Renal pelvis (tissue), 12 donors: ENCODE measurements around the gene HSFY2. TPM values are rescaled to one million over a fixed set of nuclear protein-coding genes. Genes with fewer than 3 reads are reported as not detected.
"Not testable (repeated sequence)": the region's sequence is repeated elsewhere in the genome, so short reads cannot be mapped to it uniquely, and the experiment has no call there.

Source experiments
- DNase-seq: peaks from one replicate; pipeline ENCODE4 v3.0.0-alpha.2; 2013
- long read RNA-seq, 16 experiments: transcript quantifications; one replicate each; lab custom pipeline, GENCODE V29; 2026
- polyA plus RNA-seq, 3 donors: library from polyadenylated mRNA; unstranded; fragments of 120-200 nt; gene quantifications; one replicate each; pipeline ENCODE4 v1.2.1, GENCODE V29; 2013; ENCODE audit not compliant: insufficient read length in 3 of 3

The HSFY2 gene, protein sequence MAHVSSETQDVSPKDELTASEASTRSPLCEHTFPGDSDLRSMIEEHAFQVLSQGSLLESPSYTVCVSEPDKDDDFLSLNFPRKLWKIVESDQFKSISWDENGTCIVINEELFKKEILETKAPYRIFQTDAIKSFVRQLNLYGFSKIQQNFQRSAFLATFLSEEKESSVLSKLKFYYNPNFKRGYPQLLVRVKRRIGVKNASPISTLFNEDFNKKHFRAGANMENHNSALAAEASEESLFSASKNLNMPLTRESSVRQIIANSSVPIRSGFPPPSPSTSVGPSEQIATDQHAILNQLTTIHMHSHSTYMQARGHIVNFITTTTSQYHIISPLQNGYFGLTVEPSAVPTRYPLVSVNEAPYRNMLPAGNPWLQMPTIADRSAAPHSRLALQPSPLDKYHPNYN
- polyA plus RNA-seq: under 1 TPM in 2 of 3 donors, not detected in 1; 0.23 to 0.53 TPM
- long read RNA-seq, donor 1: 0 reads
- long read RNA-seq, donor 2, partial matches to known transcripts: 0 of 2 reads
- long read RNA-seq, donor 2, other reads (novel, unspliced or antisense): 0 of 2 reads
- long read RNA-seq, donor 3: 0 reads
- long read RNA-seq, donor 4: 0 reads
- long read RNA-seq, donor 5: 0 reads
- long read RNA-seq, donor 6: 0 reads
- long read RNA-seq, donor 7: 0 reads
- long read RNA-seq, donor 8: 0 reads
- long read RNA-seq, donor 9: 0 reads
- long read RNA-seq, donor 10: 0 reads
- long read RNA-seq, donor 11: 0 reads
- long read RNA-seq, donor 12: 0 reads
- long read RNA-seq, donor 13: 0 reads
- long read RNA-seq, donor 14: 0 reads
- long read RNA-seq, donor 15: 0 reads
- long read RNA-seq, donor 16: 0 reads

DNA sequence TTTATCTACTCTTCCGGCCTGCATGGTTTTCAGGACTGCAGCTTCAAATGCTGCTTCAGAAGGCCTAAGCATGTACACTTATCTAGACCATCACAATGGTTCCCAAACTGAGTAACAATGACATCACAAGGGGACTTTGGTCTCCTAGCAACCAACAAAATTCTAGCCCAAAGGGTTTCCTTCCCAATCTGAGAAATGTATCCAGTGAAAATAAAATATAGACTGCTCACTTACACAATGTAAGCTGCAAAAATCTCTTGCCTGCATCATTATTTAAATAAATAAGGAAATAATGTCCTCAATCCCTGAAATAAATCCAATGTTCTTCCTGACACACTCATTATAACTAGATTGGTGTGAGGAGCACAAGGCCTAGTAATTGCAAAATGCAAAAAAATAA is at the start of gene HSFY2:
Gene HSFY2 (minus strand): TSS at position 101 of the 400 bp plus-strand sequence. CDS start 117 bp downstream, outside the sequence.
- not testable (repeated sequence) for DNase-seq

DNA sequence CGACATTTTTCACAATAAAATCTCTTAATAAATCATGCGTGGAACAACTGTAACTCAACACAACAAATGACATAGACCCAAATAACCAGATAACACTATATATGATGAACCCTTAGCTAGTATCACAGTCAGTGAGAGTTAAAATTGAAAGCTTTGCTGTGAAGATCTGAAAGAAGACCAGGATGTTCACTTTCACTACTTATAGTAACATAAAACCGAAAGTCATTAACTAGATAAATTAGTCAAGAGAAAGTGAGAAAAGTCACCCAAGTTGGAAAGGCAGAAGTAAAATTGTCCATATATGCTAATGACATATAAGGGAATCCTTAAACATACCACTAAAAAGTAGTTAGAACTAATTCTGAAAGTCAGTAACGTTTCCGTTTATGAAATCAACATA is 42.2 kb upstream of the HSFY2 start:
- DNase-seq: not testable (repeated sequence)

DNA sequence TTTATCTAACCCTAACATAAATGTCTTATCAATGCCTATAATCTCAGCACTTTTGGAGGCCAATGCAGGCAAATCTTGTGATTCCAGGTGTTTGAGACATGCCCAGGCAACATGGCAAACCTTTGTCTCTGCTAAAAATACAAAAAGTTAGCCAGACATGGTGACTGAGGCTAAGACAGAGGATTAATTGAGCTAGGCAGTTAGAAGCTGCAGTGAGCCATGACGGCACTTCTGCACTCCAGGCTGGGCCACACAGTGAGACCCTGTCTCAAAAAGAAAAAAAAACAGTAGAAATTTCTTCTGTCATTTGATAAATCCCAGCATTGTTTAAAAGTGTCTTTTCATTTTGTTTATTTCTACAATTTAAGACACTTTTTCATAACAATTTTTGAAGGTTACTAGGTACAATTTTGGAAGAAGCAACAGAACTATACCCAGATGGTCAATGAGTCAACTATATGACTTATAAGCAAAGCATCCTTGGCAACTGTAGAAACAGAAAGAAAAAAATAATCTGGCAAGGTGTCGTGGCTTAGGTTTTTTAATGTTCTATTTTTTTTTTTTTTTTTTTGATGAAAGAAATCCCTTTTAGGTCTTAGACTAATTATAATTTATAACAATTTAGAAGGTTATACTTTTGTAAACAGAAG is 15.3 kb upstream of the HSFY2 start:
- not testable (repeated sequence) for DNase-seq

DNA sequence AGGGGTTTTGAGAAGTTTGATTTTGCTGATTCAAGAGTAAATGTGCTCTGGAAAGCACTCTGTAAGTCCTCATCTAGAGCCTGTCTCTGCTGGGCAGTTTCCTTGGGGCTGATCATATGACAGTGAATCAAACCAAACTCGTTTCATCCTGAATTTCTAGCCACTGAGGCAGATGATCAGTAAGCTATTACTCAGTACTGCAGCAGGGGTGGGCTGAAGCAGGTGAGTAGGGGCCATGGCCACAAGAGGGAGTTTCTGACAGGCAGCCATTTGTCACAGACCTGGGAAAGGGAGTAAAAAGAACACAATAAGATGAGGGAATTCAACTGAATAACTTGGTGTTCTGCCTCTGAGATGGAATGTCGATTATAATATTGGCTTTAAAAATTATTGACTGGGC is 19.5 kb downstream of the HSFY2 start:
- not testable (repeated sequence) for DNase-seq

DNA sequence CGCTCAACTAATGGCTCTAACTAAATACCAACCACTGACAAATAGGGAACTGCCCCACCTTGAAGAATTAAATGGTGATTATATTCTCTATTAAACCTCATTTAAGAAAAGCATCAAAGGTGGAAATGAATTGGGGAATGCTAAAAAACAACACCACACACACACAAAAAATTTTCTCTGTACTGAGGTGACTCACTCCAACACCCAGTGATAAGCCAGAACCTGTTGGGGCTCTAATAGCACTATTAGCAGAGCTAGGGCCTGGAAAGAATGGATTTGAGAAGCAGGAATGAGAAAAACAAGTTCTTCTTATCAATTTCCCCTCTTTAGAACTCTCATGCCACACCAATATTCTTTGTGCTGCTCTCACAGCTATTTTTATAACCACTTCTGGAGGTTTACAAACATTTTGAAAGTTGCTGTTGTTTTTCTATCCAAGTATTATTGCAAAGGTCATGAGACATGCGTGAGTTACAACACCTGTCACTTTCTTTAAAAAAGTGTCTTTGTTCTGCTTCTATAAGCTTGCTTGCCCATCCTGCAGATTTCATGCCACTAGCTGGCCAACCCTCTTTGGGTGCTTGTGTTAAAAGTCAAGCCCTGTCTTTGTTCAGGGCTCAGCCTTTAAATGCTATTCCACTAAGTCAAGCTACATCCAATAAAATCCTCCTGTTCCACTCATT is 20.3 kb downstream of the HSFY2 start:
- not testable (repeated sequence) for DNase-seq

DNA sequence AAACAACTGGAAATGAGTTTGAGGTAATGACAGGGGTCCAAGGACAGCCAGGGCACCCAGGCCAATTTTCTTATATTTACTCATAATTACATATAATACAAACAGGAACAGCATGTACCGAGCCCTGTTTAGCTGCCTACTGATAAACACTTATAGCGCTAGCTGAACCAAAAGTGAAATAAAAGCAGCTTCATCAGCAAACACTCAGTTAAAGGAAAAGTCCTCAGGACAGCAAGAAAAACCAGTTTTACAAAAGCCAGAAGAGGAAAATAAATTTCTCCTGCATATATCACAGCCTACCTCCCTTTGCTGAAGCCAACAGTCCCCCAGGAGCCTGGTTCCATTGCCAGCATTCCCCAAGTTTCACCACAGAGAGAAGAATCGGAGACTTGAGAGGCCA is 49.8 kb downstream of the HSFY2 start:
- not testable (repeated sequence) for DNase-seq

Other genes starting within 250 kb of the HSFY2 start
- gene HSFY1, start 227.0 kb downstream of the HSFY2 start, polyA plus RNA-seq: under 1 TPM in 2 of 3 donors, not detected in 1; 0.21 to 0.30 TPM